IMR-90 (cell line): ENCODE data around the gene ADGRL1. TPM values are rescaled to one million over a fixed set of nuclear protein-coding genes. Genes with fewer than 3 reads are reported as not detected.

Source experiments
- ATAC-seq: fragments of 200-7000 bp; cut with Tn5 transposase; 2 replicates; pipeline ENCODE4 v1.9.1; 2020; ENCODE audit warnings: low read depth, mild to moderate bottlenecking, moderate library complexity
- BruUV-seq: library from RNA; stranded (reverse); fragments of 400-500 nt; replicated peaks from 2 replicates; lab custom pipeline; 2021; lab: Mats Ljungman, UMichigan
- CTCF ChIA-PET: fragments of 300-600 bp; formaldehyde crosslinking; extraction: SDS; loops from one replicate; lab custom pipeline; 2021; ENCODE audit warnings: antibody characterized with exemption; lab: Yijun Ruan, JAX
- POLR2A ChIA-PET: fragments of 300-600 bp; sonication (Branson Sonifier 250); formaldehyde crosslinking; loops from one replicate; lab custom pipeline; 2022; ENCODE audit warnings: antibody characterized with exemption; ENCODE audit not compliant: unreplicated experiment; lab: Charles Lee
- DNase-seq: peaks from one replicate; pipeline ENCODE4 v3.0.0; 2013
- H2AFZ ChIP-seq: replicated peaks from 2 replicates; pipeline ENCODE3; 2013; ENCODE audit warnings: low read length, mild to moderate bottlenecking; ENCODE audit not compliant: poor library complexity
- H2AK5ac ChIP-seq: 2 replicates; pipeline ENCODE4 v1.6.1; 2013; ENCODE audit warnings: low read depth, low read length, inconsistent platforms
- H2AK9ac ChIP-seq: replicated peaks from 2 replicates; pipeline ENCODE3; 2013; ENCODE audit warnings: mild to moderate bottlenecking, low read depth, low read length, moderate library complexity; ENCODE audit not compliant: poor library complexity
- H2BK120ac ChIP-seq: 2 replicates; pipeline ENCODE4 v1.6.1; 2013; ENCODE audit warnings: low read depth, low read length, inconsistent platforms
- H2BK15ac ChIP-seq: 3 replicates; pipeline ENCODE4 v1.6.1; 2013; ENCODE audit warnings: low read depth, low read length, inconsistent platforms
- H2BK20ac ChIP-seq: 2 replicates; pipeline ENCODE4 v1.6.1; 2013; ENCODE audit warnings: low read depth, mild to moderate bottlenecking, inconsistent platforms, low read length, moderate library complexity
- H2BK5ac ChIP-seq: 2 replicates; pipeline ENCODE4 v1.6.1; 2013; ENCODE audit warnings: mild to moderate bottlenecking, low read depth, low read length, inconsistent platforms; ENCODE audit not compliant: poor library complexity, severe bottlenecking
- H3K14ac ChIP-seq: replicated peaks from 2 replicates; pipeline ENCODE4 v1.6.1; 2013; ENCODE audit warnings: low read depth, low read length, inconsistent platforms
- H3K18ac ChIP-seq: 2 replicates; pipeline ENCODE4 v1.6.1; 2013; ENCODE audit warnings: low read depth, low read length, control low read depth
- H3K23ac ChIP-seq: 2 replicates; pipeline ENCODE4 v1.6.1; 2013; ENCODE audit warnings: low read depth, low read length, inconsistent platforms
- H3K27ac ChIP-seq: 2 replicates; pipeline ENCODE4 v1.5.1; 2013; ENCODE audit warnings: mild to moderate bottlenecking, control low read depth, low read length; ENCODE audit not compliant: insufficient read depth
- H3K27me3 ChIP-seq: 2 replicates; pipeline ENCODE4 v1.6.1; 2013; ENCODE audit warnings: low read length; ENCODE audit not compliant: control insufficient read depth, insufficient read depth
- H3K36me3 ChIP-seq: 2 replicates; pipeline ENCODE4 v1.6.1; 2013; ENCODE audit warnings: low read length, mixed read lengths; ENCODE audit not compliant: control insufficient read depth, insufficient read depth
- H3K4ac ChIP-seq: 2 replicates; pipeline ENCODE4 v1.6.1; 2013; ENCODE audit warnings: low read depth, low read length, inconsistent platforms
- H3K4me1 ChIP-seq: 2 replicates; pipeline ENCODE4 v1.6.1; 2013; ENCODE audit warnings: low read length, mixed read lengths; ENCODE audit not compliant: control insufficient read depth, insufficient read depth
- H3K4me2 ChIP-seq: 2 replicates; pipeline ENCODE4 v1.6.1; 2013; ENCODE audit warnings: low read depth, mild to moderate bottlenecking, control low read depth, low read length, moderate library complexity
- H3K4me3 ChIP-seq: 2 replicates; pipeline ENCODE4 v1.5.1; 2013; ENCODE audit warnings: low read depth, mild to moderate bottlenecking, control low read depth, low read length, moderate library complexity; ENCODE audit not compliant: insufficient read depth
- H3K56ac ChIP-seq: 2 replicates; pipeline ENCODE4 v1.6.1; 2013; ENCODE audit warnings: low read length, inconsistent platforms; ENCODE audit not compliant: insufficient read depth; ENCODE audit errors: extremely low read depth
- H3K79me1 ChIP-seq, 2 experiments: 2 replicates each; pipeline ENCODE4 v1.6.1; 2013; ENCODE audit warnings: low read length in 2 of 2, inconsistent platforms in 1 of 2, low read depth in 1 of 2
- H3K9ac ChIP-seq: 2 replicates; pipeline ENCODE4 v1.6.1; 2013; ENCODE audit warnings: low read depth, low read length, control low read depth
- H3K9me1 ChIP-seq: 2 replicates; pipeline ENCODE4 v1.6.1; 2013; ENCODE audit warnings: low read length, inconsistent platforms; ENCODE audit not compliant: insufficient read depth
- H3K9me3 ChIP-seq: 2 replicates; pipeline ENCODE4 v1.6.1; 2013; ENCODE audit warnings: low read length; ENCODE audit not compliant: control insufficient read depth, insufficient read depth
- H4K20me1 ChIP-seq: 2 replicates; pipeline ENCODE4 v1.6.1; 2013; ENCODE audit warnings: low read length, inconsistent platforms; ENCODE audit not compliant: insufficient read depth
- H4K5ac ChIP-seq: 2 replicates; pipeline ENCODE4 v1.6.1; 2013; ENCODE audit warnings: mild to moderate bottlenecking, low read depth, low read length, control low read depth
- H4K8ac ChIP-seq, 2 experiments: 2 replicates each; pipeline ENCODE4 v1.6.1; 2013; ENCODE audit warnings: low read depth in 2 of 2, low read length in 2 of 2, control low read depth in 1 of 2, inconsistent platforms in 1 of 2
- H4K91ac ChIP-seq: 2 replicates; pipeline ENCODE4 v1.6.1; 2013; ENCODE audit warnings: low read depth, low read length, inconsistent platforms; ENCODE audit not compliant: insufficient read depth
- BHLHE40 ChIP-seq: fragments of 150-350 bp; IDR thresholded peaks from 2 replicates; pipeline ENCODE4 v1.6.1; 2016; ENCODE audit warnings: mild to moderate bottlenecking, low read depth, low read length
- CEBPB ChIP-seq: IDR thresholded peaks from 2 replicates; pipeline ENCODE4 v1.6.1; 2012; ENCODE audit warnings: low read depth, low read length, improper control_type of control experiment
- CHD1 ChIP-seq: IDR thresholded peaks from 2 replicates; pipeline ENCODE4 v1.6.1; 2012; ENCODE audit warnings: low read depth, low read length, improper control_type of control experiment
- CTCF ChIP-seq: conservative IDR thresholded peaks from 2 replicates; pipeline ENCODE4 v1.5.1; 2012; ENCODE audit warnings: mild to moderate bottlenecking, low read depth, low read length, improper control_type of control experiment
- ELK1 ChIP-seq: fragments of 150-350 bp; IDR thresholded peaks from 2 replicates; pipeline ENCODE4 v1.6.1; 2016; ENCODE audit warnings: low read depth, mild to moderate bottlenecking, low read length, moderate library complexity, borderline replicate concordance
- FOS ChIP-seq: fragments of 150-350 bp; IDR thresholded peaks from 2 replicates; pipeline ENCODE4 v1.6.1; 2016; ENCODE audit warnings: low read depth, low read length
- MAFK ChIP-seq: IDR thresholded peaks from 2 replicates; pipeline ENCODE4 v1.6.1; 2012; ENCODE audit warnings: low read depth, low read length, improper control_type of control experiment
- MAZ ChIP-seq: IDR thresholded peaks from 2 replicates; pipeline ENCODE4 v1.6.1; 2012; ENCODE audit warnings: low read depth, mild to moderate bottlenecking, low read length, improper control_type of control experiment, moderate library complexity, borderline replicate concordance
- MXI1 ChIP-seq: IDR thresholded peaks from 2 replicates; pipeline ENCODE4 v1.6.1; 2012; ENCODE audit warnings: low read depth, mild to moderate bottlenecking, low read length, moderate library complexity, borderline replicate concordance
- NFE2L2 ChIP-seq: fragments of 150-350 bp; IDR thresholded peaks from 2 replicates; pipeline ENCODE4 v1.6.1; 2016; ENCODE audit warnings: low read depth, mild to moderate bottlenecking, low read length
- POLR2A ChIP-seq: IDR thresholded peaks from 2 replicates; pipeline ENCODE4 v1.6.1; 2012; ENCODE audit warnings: mild to moderate bottlenecking, low read depth, low read length
- RAD21 ChIP-seq: IDR thresholded peaks from 2 replicates; pipeline ENCODE4 v1.6.1; 2012; ENCODE audit warnings: low read length, improper control_type of control experiment
- RCOR1 ChIP-seq: IDR thresholded peaks from 2 replicates; pipeline ENCODE4 v1.6.1; 2012; ENCODE audit warnings: mild to moderate bottlenecking, low read length, improper control_type of control experiment; ENCODE audit not compliant: insufficient replicate concordance
- RFX5 ChIP-seq: IDR thresholded peaks from 2 replicates; pipeline ENCODE4 v1.8.0; 2012; ENCODE audit warnings: low read depth, mild to moderate bottlenecking, low read length, moderate library complexity
- SMC3 ChIP-seq: fragments of 150-350 bp; IDR thresholded peaks from 2 replicates; pipeline ENCODE4 v1.6.1; 2016; ENCODE audit warnings: low read depth, mild to moderate bottlenecking, antibody characterized with exemption, low read length, moderate library complexity
- USF2 ChIP-seq: fragments of 150-350 bp; IDR thresholded peaks from 2 replicates; pipeline ENCODE4 v1.6.1; 2017; ENCODE audit warnings: mild to moderate bottlenecking, antibody characterized with exemption, low read length, low read depth
- WGBS, 2 experiments: methylation state at CpG; one replicate each; pipeline versions ENCODE4 v1.1.5 to v1.1.7; 2013; ENCODE audit warnings: missing lambda C conversion rate in 2 of 2; ENCODE audit not compliant: insufficient read length in 1 of 2; ENCODE audit errors: extremely low coverage in 2 of 2; 5-methylcytosine and 5-hydroxymethylcytosine counted together
- dilution Hi-C: fragments of 300-500 bp; cut with HindIII; formaldehyde crosslinking; loops from one replicate; pipeline ENCODE4 v1.14.3; 2018; ENCODE audit warnings: low sequenced_read_pairs; ENCODE audit not compliant: unreplicated experiment
- in situ Hi-C: fragments of 300-500 bp; cut with MboI; formaldehyde crosslinking; loops from 3 replicates; pipeline ENCODE4 v1.14.3; 2019; ENCODE audit warnings: low sequenced_read_pairs, inconsistent platforms, mixed read lengths
- intact Hi-C: fragments of 100-400 bp; cut with micrococcal nuclease; formaldehyde crosslinking; loops from 2 replicates; pipeline ENCODE4 v1.10.0; 2022
- polyA plus RNA-seq, 3 experiments: library from polyadenylated mRNA; depleted of rRNA; stranded (reverse); fragments of >200 nt; gene quantifications; 2 replicates each; pipeline ENCODE4 v1.2.3, GENCODE V29; 2012; ENCODE audit warnings: low replicate concordance in 1 of 3
- total RNA-seq: library from RNA; depleted of rRNA; stranded (reverse); fragments of >200 nt; gene quantifications from 2 replicates; pipeline ENCODE4 v1.2.3, GENCODE V29; 2012

ADGRL1 gene
- total and polyA plus RNA-seq, 2 of the 4 experiments (the other 2 are of a cell fraction), result 0.72 to 2.2 TPM

GRCh38 chr19:14155371-14155770 is 50.6 kb downstream of the ADGRL1 start:
- BruUV-seq, result no TSS peak
- 97% methylated on average over 6 of the region's 17 CpGs; no CpG with 5 or more reads in 1 of the 2 experiments for WGBS, 2 experiments
- Histone ChIP-seq H2AK9ac (no peak overlapping the region), H4K8ac (no peak overlapping the region), H2BK120ac (no peak overlapping the region), H2BK5ac (no peak overlapping the region), H3K18ac (no peak overlapping the region), H2BK15ac (no peak overlapping the region), H3K23ac (no peak overlapping the region), H4K20me1 (no peaks in the 10 kb centered on the region), H3K4me3 (no peak overlapping the region), H3K4me2 (no peak overlapping the region), H2BK20ac (no peak overlapping the region), H3K9me1 (no peaks in the 10 kb centered on the region), H2AK5ac (no peak overlapping the region), H2AFZ (no peak overlapping the region), H3K14ac (no peak overlapping the region), H3K36me3 (peaks cover 7% of the 10 kb centered on the region), H3K27ac (no peak overlapping the region), H3K9ac (no peak overlapping the region), H3K27me3 (no peaks in the 10 kb centered on the region), H3K9me3 (no peaks in the 10 kb centered on the region), H3K4ac (no peak overlapping the region), H3K4me1 (no peaks in the 10 kb centered on the region), H3K56ac (no peak overlapping the region), H4K91ac (no peak overlapping the region), H4K5ac (no peak overlapping the region), H3K79me1 (no peaks in the 10 kb centered on the region; a peak in 1 of 4 replicates)
- intact Hi-C loops (no loop called here), in situ Hi-C loops (no loop called here), dilution Hi-C loops (no loop called here)
- DNase-seq (no peak), ATAC-seq (no peak)
- ChIA-PET POLR2A (interaction anchor here (0.5 kb wide), 1 partner anchor 302 kb away, joined by 6 read pairs; no protein-coding TSS in a partner anchor), CTCF (no interaction called here)
- TF ChIP-seq MAFK, result no peak
- no peak for TF ChIP-seq RCOR1
- TF ChIP-seq RFX5, result no peak
- TF ChIP-seq FOS, result no peak
- TF ChIP-seq RAD21, result no peak
- no peak for TF ChIP-seq SMC3
- no peak for TF ChIP-seq ELK1
- TF ChIP-seq MAZ, result no peak
- TF ChIP-seq CHD1, result no peak
- TF ChIP-seq USF2, result no peak
- no peak for TF ChIP-seq MXI1
- no peak for TF ChIP-seq BHLHE40
- no peak for TF ChIP-seq CEBPB
- TF ChIP-seq NFE2L2, result no peak
- TF ChIP-seq CTCF, result no peak
- TF ChIP-seq POLR2A, result no peak
